Pons (tissue), 1 donor: ENCODE measurements around the gene VPS26C.
"Not testable (repeated sequence)": the region's sequence is repeated elsewhere in the genome, so short reads cannot be mapped to it uniquely, and the experiment has no call there.

ENCODE experiments used
- DNase-seq: peaks from one replicate; pipeline ENCODE4 v3.0.0-alpha.2; 2016; ENCODE audit warnings: low spot score

Gene VPS26C

DNA sequence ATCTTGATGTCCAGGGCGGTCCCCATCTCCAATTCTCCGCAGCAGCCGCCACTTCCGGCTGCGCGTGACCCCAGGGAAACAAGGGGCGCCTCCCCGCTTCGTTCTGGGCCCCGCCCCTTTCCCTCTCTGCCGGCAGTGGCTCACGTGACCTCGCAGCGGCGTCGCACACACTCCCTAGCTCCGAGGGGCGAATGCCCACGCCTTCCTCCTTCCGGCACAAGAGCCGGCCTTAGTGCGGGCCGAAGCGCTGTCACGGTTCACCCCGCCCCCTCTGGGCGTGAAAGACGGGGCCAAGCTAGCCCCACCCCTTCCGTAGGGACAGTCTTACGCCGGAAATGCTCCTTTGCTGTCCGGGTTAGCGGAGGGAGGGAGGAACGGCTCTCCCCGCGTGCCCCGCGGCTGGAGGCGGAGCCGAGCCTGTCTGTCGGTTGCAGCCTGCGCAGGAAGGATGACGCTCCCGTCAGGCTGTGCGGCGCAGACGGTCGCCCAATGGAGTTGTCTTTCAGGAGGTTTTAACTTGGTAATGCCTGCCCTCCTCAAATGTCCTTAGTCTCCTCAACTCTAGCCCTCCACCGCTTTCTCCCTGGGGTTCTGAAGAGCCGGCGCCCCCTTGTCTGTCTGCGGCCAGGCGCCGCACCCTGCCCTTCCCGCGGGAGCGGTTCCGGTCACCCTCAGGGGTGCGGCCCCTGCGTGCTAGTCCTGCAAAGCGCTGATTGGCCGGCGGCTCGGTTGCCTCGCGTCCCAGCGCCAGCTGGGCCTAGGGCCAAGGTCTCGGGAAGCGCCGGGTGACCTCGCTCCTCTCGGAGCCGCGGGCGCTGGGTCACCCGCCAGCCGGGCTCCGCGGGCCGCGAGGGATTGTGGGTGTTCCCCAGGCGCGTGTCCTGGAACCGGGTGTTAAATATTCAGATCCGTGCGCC lies at the start of gene VPS26C:
Gene VPS26C (minus strand): TSS at position 66 of the 917 bp plus-strand sequence. CDS start 40 bp downstream, at position 26.
- peak; percentile 99 for DNase-seq

GRCh38 chr21:37316072-37316471 lies 48.9 kb upstream of the VPS26C start:
- not testable (repeated sequence) for DNase-seq

DNA sequence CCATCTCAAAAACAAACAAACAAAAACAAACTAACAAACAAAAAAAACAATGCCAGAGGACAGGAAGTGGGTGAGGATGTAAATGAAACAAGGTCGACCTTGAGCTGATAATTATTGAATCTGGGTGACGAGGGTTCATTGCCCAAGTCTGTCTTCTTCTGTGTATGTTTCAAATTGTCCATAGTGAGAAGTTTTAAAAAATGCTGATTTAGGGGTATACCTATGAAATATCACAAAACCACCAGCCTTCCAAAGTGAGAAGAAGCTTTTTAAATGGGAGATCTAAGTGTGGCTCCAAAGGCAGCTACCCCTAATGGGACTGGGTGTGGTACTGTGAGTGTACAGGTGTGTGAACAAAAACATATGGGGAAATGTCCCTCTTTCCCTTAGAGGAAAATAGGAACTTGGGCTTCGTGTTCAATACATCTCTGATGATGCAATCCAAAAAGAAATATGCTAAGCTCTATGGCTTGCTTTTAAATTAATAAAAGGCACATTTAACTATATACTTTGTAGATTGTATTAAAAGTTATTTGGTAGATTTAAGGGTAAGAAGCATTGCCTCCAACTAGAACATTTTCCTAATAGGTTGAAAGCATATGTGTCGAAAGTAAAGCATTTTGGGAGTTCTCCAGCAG lies 33.1 kb upstream of the VPS26C start:
- DNase-seq: no peak

DNA sequence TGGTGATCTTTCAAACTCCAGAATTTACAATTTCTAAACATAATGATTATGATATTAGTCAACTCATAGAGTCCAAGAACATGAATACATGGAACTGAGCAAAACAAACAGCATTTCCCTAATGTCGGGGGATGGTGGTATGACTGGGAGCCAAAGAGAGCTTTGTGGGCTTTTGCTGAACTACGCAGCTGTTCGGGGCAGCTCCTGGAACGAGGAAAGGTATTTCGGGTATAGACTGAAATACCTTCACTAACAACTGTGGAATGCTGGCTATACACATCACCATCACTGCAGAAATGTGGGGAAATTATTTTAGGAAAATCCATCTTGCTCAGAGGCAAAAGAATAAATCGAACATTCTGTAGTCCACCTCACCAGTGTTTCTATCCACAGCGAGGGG lies 30.2 kb upstream of the VPS26C start:
- no peak for DNase-seq

GRCh38 chr21:37294679-37295078 lies 27.5 kb upstream of the VPS26C start:
- DNase-seq: no peak

- DNase-seq: no peak
These were observed 25.8 kb upstream of the VPS26C start for GRCh38 chr21:37292941-37293340.

DNA sequence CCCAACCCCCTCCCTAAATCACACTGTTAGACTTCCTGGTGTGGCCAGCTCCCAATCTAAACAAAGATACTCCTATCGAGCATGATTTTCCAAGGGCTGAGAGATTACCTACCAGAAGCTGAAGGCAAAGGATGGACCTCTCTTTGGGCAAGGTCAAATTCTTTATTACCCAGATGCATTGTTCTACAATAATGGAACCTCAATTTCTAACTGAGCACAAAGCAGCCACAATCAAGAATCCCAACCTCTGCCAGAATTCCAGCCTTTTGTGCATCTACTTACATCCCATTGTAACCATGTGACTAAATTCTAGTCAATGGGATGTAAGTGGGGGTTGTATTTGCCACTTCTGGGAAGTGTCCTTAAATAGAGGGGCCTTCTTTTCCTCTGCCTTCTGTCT lies 24.9 kb upstream of the VPS26C start:
- DNase-seq: no peak

DNA sequence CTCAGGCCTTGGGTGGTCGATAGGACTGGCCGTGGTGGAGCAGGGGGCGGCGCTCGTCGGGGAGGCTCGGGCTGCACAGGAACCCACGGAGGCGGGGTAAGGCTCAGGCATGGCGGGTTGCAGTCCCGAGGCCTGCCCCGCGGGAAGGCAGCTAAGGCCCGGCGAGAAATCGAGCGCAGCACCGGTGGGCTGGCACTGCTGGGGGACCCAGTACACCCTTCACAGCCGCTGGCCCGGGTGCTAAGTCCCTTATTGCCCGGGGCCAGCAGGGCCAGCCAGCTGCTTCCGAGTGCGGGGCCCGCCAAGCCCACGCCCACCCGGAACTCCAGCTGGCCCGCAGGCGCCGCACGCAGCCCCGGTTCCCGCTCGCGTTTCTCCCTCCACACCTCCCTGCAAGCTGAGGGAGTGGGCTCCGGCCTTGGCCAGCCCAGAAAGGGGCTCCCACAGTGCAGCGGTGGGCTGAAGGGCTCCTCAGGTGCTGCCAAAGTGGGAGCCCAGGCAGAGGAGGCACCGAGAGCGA lies 16.1 kb upstream of the VPS26C start:
- DNase-seq: not testable (repeated sequence)

DNA sequence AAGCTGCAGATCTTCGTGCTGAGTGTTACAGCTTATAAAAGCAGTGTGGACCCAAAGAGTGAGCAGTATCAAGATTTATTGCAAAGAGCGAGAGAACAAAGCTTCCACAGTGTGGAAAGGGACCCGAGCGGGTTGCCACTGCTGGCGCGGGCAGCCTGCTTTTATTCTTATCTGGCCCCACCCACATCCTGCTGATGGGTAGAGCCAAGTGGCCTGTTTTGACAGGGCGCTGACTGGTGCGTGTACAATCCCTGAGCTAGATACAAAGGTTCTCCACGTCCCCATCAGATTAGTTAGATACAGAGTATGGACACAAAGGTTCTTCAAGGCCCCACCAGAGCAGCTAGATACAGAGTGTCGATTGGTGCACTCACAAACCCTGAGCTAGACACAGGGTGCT lies 15.5 kb upstream of the VPS26C start:
- not testable (repeated sequence) for DNase-seq

- no peak for DNase-seq
These were observed 14.9 kb upstream of the VPS26C start for GRCh38 chr21:37281993-37282392.

DNA sequence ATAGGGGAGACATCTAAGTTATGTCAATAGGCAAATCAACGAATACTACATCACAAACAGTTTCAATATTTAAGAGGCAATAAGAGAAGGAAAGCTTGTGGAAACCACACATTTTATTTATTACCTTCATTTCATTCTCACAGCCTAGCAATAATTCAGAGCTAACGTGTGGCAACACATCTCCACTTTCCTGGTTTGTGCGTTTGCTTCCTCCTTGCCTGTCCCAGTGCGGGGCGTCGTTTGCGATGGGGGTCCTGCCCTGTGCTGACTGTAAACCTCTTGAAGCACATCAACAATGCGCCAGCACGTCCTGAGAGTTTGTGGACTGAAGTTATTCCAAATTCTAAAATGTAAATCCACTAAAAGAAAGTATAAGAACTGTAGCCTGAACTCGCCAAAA lies 14.4 kb upstream of the VPS26C start:
- no peak for DNase-seq

- DNase-seq: not testable (repeated sequence)
These were observed 12.1 kb upstream of the VPS26C start for GRCh38 chr21:37279271-37279670.

DNA sequence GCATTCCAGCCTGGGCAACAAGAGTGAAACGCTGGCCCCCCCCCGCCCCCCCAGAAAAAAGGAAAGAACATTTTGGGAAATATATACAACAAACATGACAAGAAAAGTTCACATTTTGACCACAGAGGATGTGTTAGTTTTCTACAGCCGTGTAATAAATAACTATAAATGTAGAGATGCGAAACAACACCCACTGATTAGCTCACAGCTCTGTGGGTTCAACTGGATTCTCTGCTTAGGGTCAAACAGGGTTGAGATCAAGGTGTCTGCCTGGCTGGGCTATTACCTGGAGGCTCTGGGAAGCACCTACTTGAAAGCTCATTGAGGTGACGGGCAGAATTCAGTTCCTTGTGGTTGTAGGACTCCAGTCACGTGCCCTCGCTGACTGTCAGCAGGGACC lies 11.1 kb upstream of the VPS26C start:
- DNase-seq: no peak

DNA sequence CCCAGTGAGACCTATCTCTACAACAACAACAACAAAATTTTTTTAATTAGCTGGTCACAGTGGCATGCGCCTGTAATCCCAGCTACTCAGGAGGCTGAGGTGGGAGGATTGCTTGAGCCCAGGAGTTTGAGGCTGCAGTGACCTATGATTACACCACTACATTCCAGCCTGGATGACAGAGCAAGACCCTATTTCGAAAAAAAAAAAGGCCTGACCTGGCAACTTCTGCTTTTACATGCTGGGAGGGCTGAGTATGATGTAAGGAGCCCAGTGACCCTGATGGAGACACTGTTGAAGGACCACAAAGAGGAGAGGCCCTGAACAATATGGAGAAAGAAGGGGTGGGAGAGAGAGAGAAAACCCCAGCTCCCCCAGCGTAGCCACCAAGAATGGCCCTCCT lies 9.2 kb upstream of the VPS26C start:
- no peak for DNase-seq

GRCh38 chr21:37273911-37274690 lies 7.0 kb upstream of the VPS26C start:
- DNase-seq: no peak

DNA sequence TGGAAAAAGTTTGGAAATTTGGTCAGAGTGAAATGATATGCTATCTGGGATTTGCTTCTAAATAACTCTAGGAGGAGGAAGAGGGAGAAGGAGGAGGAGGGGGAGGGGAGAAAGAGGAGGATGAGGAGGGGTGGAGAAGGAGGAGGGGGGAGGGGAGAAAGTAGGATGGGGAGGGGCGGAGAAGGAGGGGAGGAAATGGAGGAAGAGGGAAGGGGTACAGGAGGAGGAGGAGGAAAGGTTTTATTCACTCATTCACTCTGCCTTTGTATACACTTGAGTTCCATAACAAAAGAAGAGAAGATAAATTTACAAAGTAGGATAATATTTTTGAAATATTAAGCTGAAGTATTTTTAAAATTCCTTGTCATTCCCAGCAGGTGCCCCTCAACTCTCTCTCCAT lies 6.3 kb upstream of the VPS26C start:
- no peak for DNase-seq

- DNase-seq: no peak
These were observed 5.8 kb upstream of the VPS26C start for GRCh38 chr21:37272897-37273296.

DNA sequence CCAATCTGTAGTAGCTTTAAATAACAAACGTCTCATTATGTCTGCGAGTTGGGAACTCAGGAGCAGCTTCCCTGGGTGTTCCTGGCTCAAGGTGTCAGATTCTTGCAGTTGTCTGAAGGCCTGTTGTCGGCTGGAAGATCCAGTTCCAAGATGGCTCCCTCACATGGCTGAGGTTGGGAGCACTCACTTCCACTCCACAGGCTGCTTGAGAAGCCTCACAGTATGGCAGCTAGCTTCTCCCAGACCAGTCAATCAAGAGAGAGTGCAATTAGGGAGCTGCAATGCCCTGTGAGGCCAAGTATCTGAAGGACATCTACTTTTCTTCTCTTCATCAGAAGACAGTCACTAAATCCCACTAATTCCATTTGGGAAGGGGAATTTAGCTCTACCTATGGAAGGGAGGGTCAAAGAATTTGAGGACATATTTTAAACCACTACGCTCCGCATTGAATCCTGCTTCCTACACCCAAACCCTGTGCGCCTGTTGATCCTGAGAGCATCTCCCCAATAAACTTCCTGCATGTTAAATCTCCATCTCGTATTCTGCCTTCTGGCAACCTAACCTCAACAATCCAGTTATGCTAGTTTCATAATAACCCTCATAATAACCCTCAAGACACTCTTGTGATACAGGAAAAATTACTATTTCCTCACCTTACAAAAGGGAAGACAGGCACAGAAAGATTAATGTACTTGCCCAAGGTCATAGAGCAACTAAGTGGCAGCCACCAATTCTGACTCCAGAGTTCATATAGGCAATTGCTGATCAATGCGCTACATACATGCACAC lies 3.6 kb upstream of the VPS26C start:
- DNase-seq: no peak

GRCh38 chr21:37269481-37269880 lies 2.3 kb upstream of the VPS26C start:
- DNase-seq: no peak

DNA sequence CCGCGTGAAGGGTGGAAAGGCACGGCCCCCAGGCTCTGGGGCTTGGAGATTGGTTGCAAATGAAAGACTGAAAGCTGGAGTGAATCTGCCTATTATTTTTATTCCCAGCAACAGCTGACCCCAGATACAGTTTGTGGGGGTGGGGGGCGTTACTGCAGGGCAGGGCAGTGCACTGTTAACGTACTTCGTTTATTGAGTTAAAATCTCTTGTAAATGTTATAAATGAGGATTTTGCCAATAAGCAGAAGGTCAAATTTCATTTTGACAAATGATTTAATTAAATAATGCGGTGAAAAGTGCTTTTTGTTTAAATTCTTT lies 1.0 kb upstream of the VPS26C start:
- no peak for DNase-seq

DNA sequence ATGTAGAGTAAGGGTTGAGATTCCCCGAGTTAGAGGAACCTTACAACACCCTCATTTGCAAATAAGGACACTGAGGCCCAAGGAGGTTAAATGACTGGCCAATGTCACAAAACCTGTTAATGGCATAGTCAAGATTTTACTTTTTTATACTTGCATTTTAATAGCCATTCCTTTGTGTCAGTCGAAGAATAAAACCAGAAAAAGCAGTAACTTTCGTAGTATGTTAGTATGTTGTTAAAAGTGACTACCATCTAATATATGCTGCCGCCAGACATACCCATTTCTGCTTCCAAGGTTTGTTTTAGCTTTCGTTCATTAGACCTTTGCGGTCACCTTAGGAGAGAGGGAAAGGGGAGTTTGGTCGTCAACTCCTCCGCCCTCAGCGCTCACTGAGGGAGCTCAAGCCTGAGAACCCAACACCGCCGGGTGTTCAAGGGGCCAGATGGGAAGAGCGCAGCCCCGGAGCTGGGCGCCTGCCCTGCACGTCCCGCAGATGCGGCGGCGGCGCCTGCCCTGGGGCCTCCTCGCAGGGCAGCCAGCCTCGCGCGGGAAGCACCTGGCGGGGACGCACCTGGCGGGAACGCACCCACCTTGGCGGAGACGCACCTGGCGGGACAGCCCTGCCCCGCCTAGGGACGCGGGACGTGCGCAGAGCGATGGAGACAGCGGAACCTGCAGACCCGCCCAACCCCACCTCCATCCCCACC lies 466 bp downstream of the VPS26C start:
- no peak for DNase-seq
